Activated effector memory CD4-positive, alpha-beta T cell treated with Interleukin-2 at 50 U/mL for 16 hours (primary cell): Measurements from ENCODE around the gene VWA8.
"Not testable (repeated sequence)": the region's sequence is repeated elsewhere in the genome, so short reads cannot be mapped to it uniquely, and the experiment has no call there.

Experiments
- DNase-seq: peaks from one replicate; pipeline ENCODE4 v3.0.0-alpha.2; 2020

VWA8 gene

GRCh38 chr13:41962994-41963393, 2.1 kb upstream of the VWA8 start:
- no peak for DNase-seq

DNA sequence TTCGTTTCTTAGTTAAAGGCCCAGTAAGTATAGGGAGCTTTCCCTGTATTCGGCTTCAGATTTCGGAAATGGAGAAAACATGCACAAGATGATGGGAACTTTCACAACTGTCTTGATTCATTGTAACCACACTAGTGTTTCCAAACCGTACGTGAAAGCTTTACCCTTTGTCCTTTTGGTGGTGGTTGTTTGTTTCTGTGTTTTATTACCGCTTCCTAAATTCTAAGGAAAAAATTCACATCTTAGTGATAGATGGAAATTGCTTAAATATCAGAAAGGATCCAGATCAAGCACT, 504 bp upstream of the VWA8 start:
- no peak for DNase-seq

DNA sequence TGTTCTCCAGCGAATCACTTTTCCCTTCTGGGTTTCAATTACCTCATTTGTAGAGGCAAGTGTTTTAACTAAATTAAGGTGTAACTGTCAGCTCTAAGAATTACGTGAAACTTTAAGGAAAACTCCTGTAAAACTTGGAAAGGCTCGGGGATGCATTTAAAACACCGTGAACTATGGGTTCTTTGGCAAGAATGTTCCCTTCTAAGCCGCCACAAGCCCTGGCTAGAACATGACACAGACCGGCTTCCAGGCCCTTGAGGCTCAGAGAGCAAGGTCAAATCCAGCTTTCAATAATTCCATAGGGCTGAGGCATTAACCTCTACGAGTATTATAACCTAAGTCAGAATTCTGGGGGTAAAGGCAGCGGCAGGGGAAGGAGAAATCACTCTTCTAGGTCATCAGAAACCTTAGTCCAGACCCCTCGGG, 685 bp downstream of the VWA8 start:
- DNase-seq, result no peak

GRCh38 chr13:41956272-41956671, 4.6 kb downstream of the VWA8 start:
- DNase-seq, result no peak

DNA sequence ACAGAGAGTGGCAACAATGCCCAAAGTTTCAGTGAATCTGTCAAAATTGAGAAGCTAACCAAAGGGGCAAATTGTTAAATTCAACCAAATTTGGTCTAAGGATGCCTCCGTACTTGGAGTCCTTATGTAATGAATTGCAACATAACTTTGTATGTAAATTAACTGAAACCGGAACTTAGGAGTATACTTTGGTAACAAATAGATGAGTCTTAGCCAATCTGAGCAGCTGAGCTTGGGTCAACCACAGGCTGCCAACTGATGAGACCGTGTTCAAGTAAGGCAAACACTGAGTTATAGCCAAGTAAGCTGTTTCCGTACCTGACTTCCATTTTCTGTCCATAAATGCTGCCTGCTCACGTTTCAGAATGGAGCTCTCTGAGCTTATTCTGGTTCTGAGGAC, 5.3 kb downstream of the VWA8 start:
- no peak for DNase-seq

DNA sequence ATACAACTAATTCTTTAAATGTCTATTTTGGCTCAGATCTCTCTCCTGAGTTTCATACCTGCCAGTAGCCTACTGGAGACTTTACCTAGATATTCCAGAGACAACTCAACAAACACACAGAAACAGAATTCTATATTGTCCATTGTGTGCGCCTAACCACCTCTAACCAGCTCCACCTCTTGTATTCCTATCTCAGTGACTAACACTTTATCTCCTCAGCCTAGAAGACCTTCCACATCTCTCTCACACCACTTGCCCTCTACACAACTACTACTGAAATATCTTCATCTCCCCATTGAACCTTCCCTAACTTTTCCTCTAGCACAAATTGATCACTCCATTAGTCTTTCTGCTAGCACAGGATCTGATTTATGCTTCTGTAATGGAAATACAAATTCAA, 6.7 kb downstream of the VWA8 start:
- no peak for DNase-seq

DNA sequence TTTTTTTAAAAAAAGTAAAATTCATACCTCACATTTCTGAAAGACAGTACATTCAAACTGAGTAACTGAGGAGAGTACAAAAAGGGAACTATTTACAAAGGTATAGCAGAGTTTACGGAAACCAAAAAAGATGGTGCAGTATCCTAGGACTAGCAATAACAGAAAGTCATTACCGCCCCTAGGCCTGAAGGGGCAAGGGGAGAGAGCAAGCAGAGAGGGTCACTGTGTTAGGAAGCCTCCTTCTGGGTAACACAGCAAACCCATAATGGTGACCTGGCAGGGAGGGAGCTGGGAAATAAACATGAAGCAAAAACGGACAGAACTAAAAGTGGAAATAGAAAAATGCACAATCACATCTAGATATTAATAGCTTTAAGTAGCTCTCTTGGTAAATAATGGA, 8.2 kb downstream of the VWA8 start:
- DNase-seq, result no peak

- DNase-seq, result not testable (repeated sequence)
Observed at GRCh38 chr13:41949104-41949503, 11.8 kb downstream of the VWA8 start.

DNA sequence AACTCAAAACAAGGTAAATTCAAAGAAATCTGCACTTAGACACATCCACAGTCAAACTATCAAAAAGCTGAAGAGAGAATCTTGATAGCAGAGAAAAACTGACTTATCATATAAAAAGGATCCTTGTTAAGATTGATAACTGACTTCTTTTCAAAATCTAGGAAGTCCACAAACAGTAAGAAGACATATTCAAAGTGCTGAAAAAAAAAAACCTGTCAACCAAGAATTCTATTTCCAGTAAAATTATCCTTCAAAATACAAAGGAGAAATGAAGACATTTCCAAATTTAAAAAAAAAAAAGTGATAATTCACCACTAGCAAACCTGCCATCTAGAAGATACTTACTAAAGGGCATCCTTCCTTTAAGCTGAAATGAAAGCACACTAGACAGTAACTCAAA, 15.0 kb downstream of the VWA8 start:
- DNase-seq, result no peak

GRCh38 chr13:41944635-41945397, 16.1 kb downstream of the VWA8 start:
- DNase-seq, result no peak

- no peak for DNase-seq
Observed at GRCh38 chr13:41944229-41944628, 16.7 kb downstream of the VWA8 start.

DNA sequence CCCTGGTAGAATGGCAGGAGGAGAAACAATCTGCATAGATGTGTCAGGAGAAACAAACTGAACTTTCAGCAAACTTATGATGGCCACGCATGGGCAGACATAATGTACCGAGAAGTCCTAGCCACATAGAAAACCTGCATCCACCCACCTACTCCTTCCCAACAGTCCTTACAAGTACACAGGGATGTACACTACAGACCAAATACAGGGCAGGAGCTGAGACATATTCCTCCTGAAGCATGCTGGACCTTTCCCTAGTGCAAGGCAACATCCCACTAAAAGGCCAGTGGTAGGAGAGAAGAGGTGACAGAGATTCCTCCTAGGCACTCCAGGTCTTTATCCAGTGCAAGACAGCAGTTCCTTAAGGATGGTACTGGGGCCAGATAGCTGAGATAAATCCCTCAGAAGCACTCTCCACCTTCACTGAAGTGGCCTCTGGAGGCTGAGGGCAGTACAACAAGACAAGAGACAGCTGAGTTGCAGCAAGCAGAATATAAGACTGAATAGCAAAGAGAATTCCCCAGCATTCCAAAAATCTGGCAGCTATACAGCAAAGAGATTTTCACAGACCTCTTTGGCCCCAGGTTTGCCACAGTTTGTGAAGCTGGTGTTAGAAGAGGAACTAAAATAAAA, 18.3 kb downstream of the VWA8 start:
- DNase-seq, result no peak

DNA sequence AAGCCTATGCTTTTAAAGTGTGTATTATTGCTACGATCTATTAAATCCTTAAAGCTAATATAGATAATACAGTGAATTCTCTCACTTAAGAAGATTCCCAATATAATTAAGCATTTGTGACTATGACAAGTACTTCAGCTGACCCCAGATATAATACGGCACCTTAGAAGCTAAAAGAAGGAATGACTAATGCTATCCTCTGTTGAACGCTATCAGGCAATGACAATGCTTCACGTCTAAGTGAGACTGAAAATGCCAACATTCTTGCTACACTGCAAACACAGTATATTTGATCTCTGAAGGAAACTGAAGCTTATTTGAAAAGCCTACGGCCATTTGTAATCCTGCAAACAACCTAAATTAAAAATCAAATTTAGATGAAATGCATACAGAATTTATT, 19.7 kb downstream of the VWA8 start:
- DNase-seq, result no peak

DNA sequence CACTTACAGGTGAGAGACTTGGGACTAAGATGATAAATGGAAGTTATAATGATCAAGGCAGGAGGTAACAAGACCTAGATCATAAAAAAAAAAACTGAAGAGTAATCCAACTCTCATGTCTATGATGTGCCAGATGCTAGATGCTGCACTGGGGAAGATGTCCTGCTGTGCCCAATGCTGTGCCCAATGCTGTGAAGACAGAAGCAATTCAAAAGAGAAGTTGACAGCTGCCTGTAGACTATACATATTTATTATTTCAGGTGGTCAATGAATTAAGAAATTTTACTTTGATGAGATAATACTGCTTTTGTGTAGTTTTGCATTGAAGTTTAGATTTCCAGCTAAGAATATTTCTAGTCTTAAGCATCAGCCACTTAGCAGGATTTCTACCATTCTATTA, 21.5 kb downstream of the VWA8 start:
- no peak for DNase-seq

DNA sequence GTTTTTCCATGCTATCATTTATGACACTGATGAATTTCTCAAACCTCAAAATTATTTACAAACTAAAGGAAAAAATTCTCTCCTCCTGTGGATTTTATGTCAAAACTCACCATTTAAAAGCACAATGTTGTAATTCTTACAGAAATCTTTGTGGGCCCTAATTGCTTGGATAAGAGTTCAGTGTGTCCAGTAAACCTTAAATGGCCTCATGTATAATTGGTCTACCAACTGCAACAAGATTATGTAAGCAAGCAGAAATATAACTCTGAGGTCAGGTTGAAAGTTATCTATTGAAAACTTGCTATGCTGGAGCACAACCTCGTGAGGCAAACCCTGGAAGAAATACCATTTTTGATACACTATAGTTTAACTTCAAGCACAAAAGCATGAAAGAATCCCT, 22.0 kb downstream of the VWA8 start:
- DNase-seq, result no peak

DNA sequence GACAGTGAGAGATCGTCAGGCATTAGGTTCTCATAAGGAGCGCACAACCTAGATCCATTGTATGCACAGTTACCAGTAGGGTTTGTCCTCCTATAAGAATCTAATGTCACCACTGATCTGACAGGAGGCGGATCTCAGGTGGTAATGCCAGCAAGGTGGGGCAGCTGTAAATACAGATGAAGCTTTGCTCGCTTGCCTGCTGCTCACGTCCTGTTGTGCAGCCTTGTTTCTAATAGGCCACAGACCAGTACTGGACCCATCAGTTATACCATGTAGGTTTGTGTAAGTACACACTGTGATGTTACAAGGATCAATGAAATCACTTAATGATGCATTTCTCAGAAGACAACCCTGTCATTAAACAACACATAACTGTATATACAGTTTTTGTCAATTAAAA, 23.5 kb downstream of the VWA8 start:
- no peak for DNase-seq

DNA sequence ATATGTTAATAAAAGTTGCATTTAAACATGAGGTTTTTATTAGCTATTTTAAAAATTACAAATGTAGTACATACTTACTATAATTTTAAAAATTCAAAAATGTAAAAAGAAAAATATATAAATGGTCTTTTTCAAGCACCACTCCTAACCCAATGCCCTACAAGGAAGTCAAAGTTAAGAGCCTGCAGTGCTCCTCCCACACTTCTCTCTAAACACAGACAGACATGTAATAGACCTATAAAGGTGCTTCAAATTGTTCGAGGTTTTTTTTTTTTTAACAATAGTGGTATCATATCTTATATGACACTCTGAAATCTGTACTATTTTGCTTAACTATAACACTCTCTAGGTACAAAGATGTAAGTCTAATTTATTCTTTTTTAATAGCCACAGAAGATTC, 25.4 kb downstream of the VWA8 start:
- no peak for DNase-seq

DNA sequence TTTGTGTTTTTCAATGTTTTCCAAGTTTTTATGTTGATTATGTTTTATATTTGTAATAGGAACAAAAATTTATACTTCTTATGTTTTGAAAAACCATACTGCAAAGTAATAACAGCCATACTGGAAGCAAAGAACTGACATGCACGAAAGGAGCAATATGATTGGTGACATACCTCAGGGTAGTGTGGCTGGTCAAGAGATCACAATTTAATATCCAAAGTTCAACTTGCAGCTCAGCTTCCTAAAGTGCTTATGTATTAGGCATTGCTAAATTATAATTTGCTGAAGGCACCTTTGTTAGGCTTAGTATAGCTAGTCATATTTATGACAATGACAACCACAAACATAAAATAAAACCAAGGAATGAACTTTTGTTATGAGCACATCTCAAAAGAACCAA, 25.9 kb downstream of the VWA8 start:
- no peak for DNase-seq

- no peak for DNase-seq
Observed at GRCh38 chr13:41934120-41934519, 26.8 kb downstream of the VWA8 start.

- DNase-seq, result no peak
Observed at GRCh38 chr13:41931337-41931736, 29.6 kb downstream of the VWA8 start.

DNA sequence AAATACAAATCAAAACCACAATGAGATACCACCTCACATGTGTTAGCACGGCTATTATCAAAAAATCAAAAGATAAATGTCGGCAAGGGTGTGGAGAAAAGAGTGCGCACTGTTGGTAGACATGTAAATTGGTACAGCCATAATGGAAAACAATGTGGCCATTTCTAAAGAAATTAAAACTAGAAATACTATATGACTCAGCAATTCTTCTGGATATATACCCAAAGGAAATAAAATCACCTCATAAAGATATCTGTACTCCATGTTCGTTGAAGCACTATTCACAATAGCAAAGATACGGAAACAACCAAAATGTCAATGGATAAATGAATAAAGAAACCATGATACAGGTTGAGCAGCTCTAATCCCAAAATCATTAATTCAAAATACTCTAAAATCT, 30.8 kb downstream of the VWA8 start:
- no peak for DNase-seq

DNA sequence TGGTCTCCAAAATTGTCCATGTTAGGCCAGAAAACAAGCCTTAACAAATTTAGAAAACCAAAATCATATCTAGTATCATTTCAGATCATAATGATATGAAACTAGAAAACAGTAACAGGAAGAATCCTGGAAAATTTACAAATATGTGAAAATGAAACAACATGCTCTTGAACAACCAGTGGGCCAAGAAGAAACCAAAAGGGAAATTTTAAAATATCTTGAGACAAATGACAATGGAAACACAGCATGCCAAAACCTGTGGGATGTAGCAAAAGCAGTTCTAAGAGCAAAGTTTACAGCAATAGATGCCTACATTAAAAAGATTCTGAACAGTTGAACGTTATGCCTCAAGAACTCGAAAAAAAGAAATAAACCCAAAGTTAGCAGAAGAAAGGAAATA, 32.6 kb downstream of the VWA8 start:
- DNase-seq, result no peak

DNA sequence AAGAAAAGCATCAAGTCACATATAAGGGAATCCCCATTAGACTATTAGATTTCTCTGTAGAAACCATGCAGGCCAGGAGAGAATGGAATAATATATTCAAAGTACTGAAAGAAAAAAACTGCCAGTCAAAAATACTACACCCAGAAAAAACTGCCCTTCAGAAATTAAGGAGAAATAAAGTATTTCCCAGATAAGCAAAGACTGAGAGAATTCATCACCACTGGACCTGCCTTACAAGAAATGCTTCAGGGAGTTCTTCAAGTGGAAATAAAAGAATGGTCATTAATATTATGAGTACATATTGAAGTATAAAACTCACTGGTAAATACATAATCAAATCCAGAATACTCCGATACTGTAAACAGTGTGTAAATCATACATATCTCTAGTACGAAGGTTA, 35.9 kb downstream of the VWA8 start:
- DNase-seq, result no peak

DNA sequence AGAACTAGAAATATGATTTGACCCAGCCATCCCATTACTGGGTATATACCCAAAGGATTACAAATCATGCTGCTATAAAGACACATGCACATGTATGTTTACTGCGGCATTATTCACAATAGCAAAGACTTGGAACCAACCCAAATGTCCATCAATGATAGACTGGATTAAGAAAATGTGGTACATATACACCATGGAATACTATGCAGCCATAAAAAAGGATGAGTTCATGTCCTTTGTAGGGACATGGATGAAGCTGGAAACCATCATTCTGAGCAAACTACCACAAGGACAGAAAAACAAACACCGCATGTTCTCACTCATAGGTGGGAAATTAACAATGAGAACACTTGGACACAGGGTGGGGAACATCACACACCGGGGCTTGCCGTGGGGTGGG, 38.0 kb downstream of the VWA8 start:
- not testable (repeated sequence) for DNase-seq
